Adrenal gland (tissue), 5 donors: ENCODE data around the gene MYOC.

ENCODE experiments used
- POLR2A ChIP-seq, 2 donors: fragments of 450-650 bp; IDR thresholded peaks; one replicate each; pipeline ENCODE4 v1.6.1; 2017; ENCODE audit warnings: antibody characterized with exemption in 2 of 2, mild to moderate bottlenecking in 2 of 2, moderate library complexity in 1 of 2
- TF ChIP-seq, protein P1 (sequence below), 6 experiments: fragments of 450-650 bp in 4 of 6; fragments of 200-600 bp in 2 of 6; sonication (generic) in 1 of 6; IDR thresholded peaks; 1 replicate in 5 of 6; 2 replicates in 1 of 6; pipeline versions ENCODE4 v1.5.1 to v1.8.0; 2016 to 2021; ENCODE audit warnings: antibody characterized with exemption in 6 of 6, mild to moderate bottlenecking in 2 of 6, moderate library complexity in 1 of 6
- donor health status: DM: no; HTN: no; CAD: no.

DNA sequence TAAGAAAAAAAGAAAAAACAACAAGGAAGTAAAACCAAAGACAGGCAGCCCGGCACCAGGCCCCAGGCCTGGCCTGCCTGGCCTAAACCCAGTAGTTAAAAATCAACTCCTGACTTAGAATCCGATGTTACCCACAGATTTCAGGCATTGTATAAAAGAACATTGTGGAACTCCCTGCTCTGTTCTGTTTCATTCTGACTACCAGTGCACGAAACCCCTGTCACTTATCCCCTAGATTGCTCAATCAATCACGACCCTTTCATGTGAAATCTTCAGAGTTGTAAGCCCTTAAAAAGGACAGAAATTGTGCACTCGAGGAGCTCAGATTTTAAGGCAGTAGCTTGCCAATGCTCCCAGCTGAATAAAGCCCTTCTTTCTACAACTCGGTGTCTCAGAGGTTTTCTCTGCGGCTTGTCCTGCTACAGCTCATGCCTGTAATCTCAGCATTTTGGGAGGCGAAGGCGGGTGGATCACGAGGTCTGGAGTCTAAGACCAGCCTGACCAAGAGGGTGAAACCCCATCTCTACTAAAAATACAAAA lies 46.0 kb downstream of the MYOC start:
- no peak for TF ChIP-seq POLR2A (IDR thresholded peaks at IDR 0.05)
- TF ChIP-seq, protein P1, sequence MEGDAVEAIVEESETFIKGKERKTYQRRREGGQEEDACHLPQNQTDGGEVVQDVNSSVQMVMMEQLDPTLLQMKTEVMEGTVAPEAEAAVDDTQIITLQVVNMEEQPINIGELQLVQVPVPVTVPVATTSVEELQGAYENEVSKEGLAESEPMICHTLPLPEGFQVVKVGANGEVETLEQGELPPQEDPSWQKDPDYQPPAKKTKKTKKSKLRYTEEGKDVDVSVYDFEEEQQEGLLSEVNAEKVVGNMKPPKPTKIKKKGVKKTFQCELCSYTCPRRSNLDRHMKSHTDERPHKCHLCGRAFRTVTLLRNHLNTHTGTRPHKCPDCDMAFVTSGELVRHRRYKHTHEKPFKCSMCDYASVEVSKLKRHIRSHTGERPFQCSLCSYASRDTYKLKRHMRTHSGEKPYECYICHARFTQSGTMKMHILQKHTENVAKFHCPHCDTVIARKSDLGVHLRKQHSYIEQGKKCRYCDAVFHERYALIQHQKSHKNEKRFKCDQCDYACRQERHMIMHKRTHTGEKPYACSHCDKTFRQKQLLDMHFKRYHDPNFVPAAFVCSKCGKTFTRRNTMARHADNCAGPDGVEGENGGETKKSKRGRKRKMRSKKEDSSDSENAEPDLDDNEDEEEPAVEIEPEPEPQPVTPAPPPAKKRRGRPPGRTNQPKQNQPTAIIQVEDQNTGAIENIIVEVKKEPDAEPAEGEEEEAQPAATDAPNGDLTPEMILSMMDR (IDR thresholded peaks at IDR 0.05): no peak
